ENCODE results near the gene UBP1. TPM values are rescaled to one million over a fixed set of nuclear protein-coding genes. Genes with fewer than 3 reads are reported as not detected.

The UBP1 gene
- polyA plus RNA-seq, 1 donor (not counting 4 experiments of a cell fraction or from before 2014, with no cell fraction given) = 82.4 TPM

GRCh38 chr3:33402936-33403335 lies 37.3 kb downstream of the UBP1 start:
- no peaks in the 10 kb centered on the region for H3K9me1 ChIP-seq (ENCODE audit: control insufficient read depth, extremely low read depth, insufficient read depth, low read length)
- no peaks in the 10 kb centered on the region for H3K27me3 ChIP-seq (ENCODE audit: control insufficient read depth, extremely low read depth, insufficient read depth, low read length)
- H3K36me3 ChIP-seq (ENCODE audit: control insufficient read depth in 2 of 2, extremely low read depth in 1 of 2, insufficient read depth in 2 of 2, low read length in 2 of 2) = peaks cover 3 to 31% of the 10 kb centered on the region in 2 experiments
- no peaks in the 10 kb centered on the region for H3K9me3 ChIP-seq (ENCODE audit: control insufficient read depth, low read depth, low read length)
- H3K4me3 ChIP-seq (ENCODE audit: control insufficient read depth in 2 of 3, extremely low read depth in 1 of 3, insufficient read depth in 2 of 3, low read depth in 1 of 3, low read length in 3 of 3) = no peak overlapping the region
- H3K4me2 ChIP-seq (ENCODE audit: control insufficient read depth, extremely low read depth, insufficient read depth, low read depth, low read length) = no peak overlapping the region
- H4K20me1 ChIP-seq (ENCODE audit: control insufficient read depth, extremely low read depth, insufficient read depth, low read length) = no peaks in the 10 kb centered on the region
- H3K79me2 ChIP-seq (ENCODE audit: control insufficient read depth, insufficient read depth, low read length) = no peaks in the 10 kb centered on the region
- no peak overlapping the region for H3K27ac ChIP-seq (ENCODE audit: control insufficient read depth, insufficient read depth, low read length)
- dilution Hi-C loops (cut with MboI; ENCODE audit: extremely low pct_ligation_motif_present, low sequenced_read_pairs) = no loop called here
- no peak for FAIRE-seq
- TF ChIP-seq EZH2 (IDR thresholded peaks at IDR 0.05; ENCODE audit: low read length) = no peak
- TF ChIP-seq CTCF (optimal IDR thresholded peaks at IDR 0.05 in 1 of 3, IDR thresholded peaks at IDR 0.05 in 1 of 3, conservative IDR thresholded peaks at IDR 0.05 in 1 of 3; ENCODE audit: extremely low read depth in 1 of 3, insufficient read depth in 2 of 3, low read length in 3 of 3) = no peak
- H3K9ac ChIP-seq (ENCODE audit: control insufficient read depth, extremely low read depth, insufficient read depth, low read length) = no peak overlapping the region
- DNase-seq (ENCODE audit: low read depth, low spot score) = no peak
- no peaks in the 10 kb centered on the region for H3K4me1 ChIP-seq (ENCODE audit: control insufficient read depth, extremely low read depth, insufficient read depth, low read length)
- no peak overlapping the region for H2AFZ ChIP-seq (ENCODE audit: control insufficient read depth, low read length)

GRCh38 chr3:33401781-33402180 lies 38.4 kb downstream of the UBP1 start:
- Histone ChIP-seq H3K36me3 (ENCODE audit: control insufficient read depth in 2 of 2, extremely low read depth in 1 of 2, insufficient read depth in 2 of 2, low read length in 2 of 2) (peaks cover 3 to 29% of the 10 kb centered on the region in 2 experiments), H3K4me2 (ENCODE audit: control insufficient read depth, extremely low read depth, insufficient read depth, low read depth, low read length) (no peak overlapping the region)

More at GRCh38 chr3:33401781-33402180, 38.4 kb downstream of the UBP1 start:
- Histone ChIP-seq H3K27me3 (ENCODE audit: control insufficient read depth, extremely low read depth, insufficient read depth, low read length) (no peaks in the 10 kb centered on the region), H3K9ac (ENCODE audit: control insufficient read depth, extremely low read depth, insufficient read depth, low read length) (no peak overlapping the region), H3K9me3 (ENCODE audit: control insufficient read depth, low read depth, low read length) (no peaks in the 10 kb centered on the region), H3K27ac (ENCODE audit: control insufficient read depth, insufficient read depth, low read length) (no peak overlapping the region), H3K4me1 (ENCODE audit: control insufficient read depth, extremely low read depth, insufficient read depth, low read length) (no peaks in the 10 kb centered on the region), H3K9me1 (ENCODE audit: control insufficient read depth, extremely low read depth, insufficient read depth, low read length) (no peaks in the 10 kb centered on the region), H3K79me2 (ENCODE audit: control insufficient read depth, insufficient read depth, low read length) (no peaks in the 10 kb centered on the region), H2AFZ (ENCODE audit: control insufficient read depth, low read length) (no peak overlapping the region), H4K20me1 (ENCODE audit: control insufficient read depth, extremely low read depth, insufficient read depth, low read length) (no peaks in the 10 kb centered on the region), H3K4me3 (ENCODE audit: control insufficient read depth in 2 of 3, extremely low read depth in 1 of 3, insufficient read depth in 2 of 3, low read depth in 1 of 3, low read length in 3 of 3) (no peak overlapping the region)
- no peak for FAIRE-seq
- no peak for DNase-seq (ENCODE audit: low read depth, low spot score)
- dilution Hi-C loops (cut with MboI; ENCODE audit: extremely low pct_ligation_motif_present, low sequenced_read_pairs) = no loop called here
- TF ChIP-seq EZH2 (IDR thresholded peaks at IDR 0.05; ENCODE audit: low read length) (no peak), CTCF (optimal IDR thresholded peaks at IDR 0.05 in 1 of 3, IDR thresholded peaks at IDR 0.05 in 1 of 3, conservative IDR thresholded peaks at IDR 0.05 in 1 of 3; ENCODE audit: extremely low read depth in 1 of 3, insufficient read depth in 2 of 3, low read length in 3 of 3) (no peak)
